Stimulated activated CD4-positive, alpha-beta T cell treated with anti-CD3 and anti-CD28 coated beads, Interleukin-1b, Interleukin-23, amount 100 ng/mL, for 24 hours (primary cell): ENCODE results near the gene FAM120C.
A peak's percentile ranks its signal among the peaks of the same experiment; 100 is the strongest.

ENCODE experiments used
- DNase-seq, 4 experiments: peaks; one replicate each; pipeline ENCODE4 v3.0.0-alpha.2; 2020; ENCODE audit warnings: low read depth in 4 of 4, low spot score in 1 of 4

Gene FAM120C

GRCh38 chrX:54182864-54183613 lies at the start of gene FAM120C:
TSS of gene FAM120C (minus strand) at chrX:54183254. CDS start at chrX:54183198, 56 bp downstream.
- peak in 3 of 4 experiments; percentile 38 to 56 (median 50) for DNase-seq

DNA sequence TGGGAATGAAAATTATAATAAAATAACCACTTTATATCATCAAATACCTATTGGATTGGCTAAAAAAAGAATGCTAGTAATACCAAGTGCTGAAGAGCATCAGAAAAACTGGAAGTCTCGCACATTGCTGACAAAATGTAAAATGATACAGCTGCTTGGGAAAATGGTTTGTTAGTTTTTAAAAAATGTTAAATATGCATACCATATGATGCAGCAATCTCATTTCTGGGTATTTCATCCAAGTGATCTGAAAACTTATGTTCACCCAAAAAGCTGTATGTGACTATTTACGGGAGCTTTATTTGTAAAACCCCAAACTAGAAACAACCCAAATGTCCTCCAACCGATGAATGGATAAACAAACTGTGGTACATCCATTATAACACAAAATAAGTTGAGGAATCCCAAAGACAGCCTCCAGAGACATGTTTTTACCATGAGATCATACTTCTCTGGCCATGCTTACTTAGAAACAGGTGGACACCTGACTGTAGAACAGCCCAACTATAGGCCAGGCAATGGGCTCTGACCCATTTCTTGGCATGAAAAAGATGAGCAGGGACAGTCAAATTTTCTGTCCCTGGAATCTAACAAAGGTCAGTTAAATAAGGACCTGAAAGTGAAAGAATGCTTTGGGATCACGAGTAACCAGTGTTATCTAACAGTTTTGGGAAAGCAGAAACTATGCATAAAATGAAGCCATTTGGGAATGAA lies 47.5 kb upstream of the FAM120C start:
- no peak for DNase-seq

- no peak for DNase-seq
These were observed 40.5 kb upstream of the FAM120C start for GRCh38 chrX:54223581-54223980.

GRCh38 chrX:54213603-54214002 lies 30.5 kb upstream of the FAM120C start:
- DNase-seq: no peak

DNA sequence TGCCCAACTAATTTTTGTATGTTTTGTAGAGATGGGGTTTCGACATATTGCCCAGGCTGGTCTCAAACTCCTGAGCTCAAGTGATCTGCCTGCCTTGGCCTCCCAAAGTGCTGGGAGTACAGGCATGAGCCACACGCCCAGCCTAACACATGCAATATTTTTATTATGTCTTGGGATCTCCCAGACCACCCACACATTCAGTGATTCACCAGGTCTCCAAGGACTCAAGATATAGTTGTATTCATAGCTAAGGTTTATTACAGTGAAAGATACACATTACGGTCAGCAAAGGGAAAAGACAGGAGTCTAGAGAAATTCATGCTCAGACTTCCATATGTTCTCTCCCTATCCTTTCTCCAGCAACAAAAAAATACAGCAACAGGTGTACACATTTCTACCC lies 25.5 kb upstream of the FAM120C start:
- DNase-seq: no peak

GRCh38 chrX:54198262-54198661 lies 15.2 kb upstream of the FAM120C start:
- no peak for DNase-seq

- DNase-seq: no peak
These were observed 12.0 kb upstream of the FAM120C start for GRCh38 chrX:54194982-54195588.

DNA sequence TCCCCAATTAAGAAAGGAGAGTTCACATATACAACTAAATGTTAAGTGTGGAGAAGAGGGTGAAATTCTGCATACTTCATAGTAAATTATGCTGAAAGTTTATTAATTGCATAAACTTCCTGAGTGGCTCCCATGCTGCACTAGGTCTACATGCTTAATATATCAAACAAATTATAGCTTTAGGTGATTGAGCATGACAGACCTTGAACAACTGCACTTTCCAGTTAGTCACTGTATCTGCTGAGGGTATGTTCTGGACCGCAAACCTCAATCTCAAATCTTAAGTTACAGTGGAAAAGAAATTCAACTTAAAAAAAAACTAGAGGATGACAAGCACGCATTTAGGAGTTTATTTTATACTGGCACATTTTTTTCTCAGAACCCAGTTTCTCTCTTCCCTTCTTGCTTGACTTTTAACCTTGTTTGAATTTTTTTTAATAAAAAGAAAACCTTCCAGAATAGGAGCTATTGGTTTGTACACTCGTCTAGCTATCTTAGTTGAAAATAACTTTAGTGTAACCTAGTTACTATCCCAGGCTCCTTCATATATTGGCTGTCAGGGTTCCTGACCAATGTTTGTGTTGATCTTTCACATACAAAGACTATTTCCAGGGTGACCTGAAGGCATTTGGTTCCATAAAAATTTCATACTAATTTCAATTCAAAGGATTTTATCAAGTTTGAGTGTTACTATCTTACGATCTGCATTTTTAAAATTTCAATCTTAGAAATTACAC lies 10.2 kb upstream of the FAM120C start:
- no peak for DNase-seq

DNA sequence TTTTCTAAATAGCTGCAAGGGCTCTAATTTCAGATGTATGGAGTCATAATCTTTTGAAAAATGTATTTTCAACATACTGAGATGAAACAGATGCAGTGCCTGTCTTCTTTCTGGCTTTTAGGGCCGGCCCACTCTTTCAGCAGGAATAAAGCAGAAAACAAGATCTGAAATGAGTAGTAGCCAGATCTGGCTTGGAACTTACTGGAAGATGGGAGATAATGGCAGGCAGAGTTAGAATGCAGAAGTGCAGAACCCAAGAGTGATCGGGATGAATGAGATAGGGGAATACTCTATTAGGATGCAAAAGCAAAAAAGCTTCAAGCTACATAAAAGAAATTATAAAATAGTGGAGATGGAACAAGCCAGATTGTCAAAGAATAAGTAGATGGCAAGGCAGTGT lies 1.4 kb upstream of the FAM120C start:
- no peak for DNase-seq

- DNase-seq: peak in 3 of 4 experiments; percentile 27 to 45 (median 39)
These were observed 725 bp downstream of the FAM120C start for GRCh38 chrX:54182194-54182863.

GRCh38 chrX:54181202-54181953 lies 1.7 kb downstream of the FAM120C start:
- DNase-seq: no peak

GRCh38 chrX:54180403-54180802 lies 2.7 kb downstream of the FAM120C start:
- DNase-seq: no peak

- DNase-seq: no peak
These were observed 4.7 kb downstream of the FAM120C start for GRCh38 chrX:54178100-54178940.

DNA sequence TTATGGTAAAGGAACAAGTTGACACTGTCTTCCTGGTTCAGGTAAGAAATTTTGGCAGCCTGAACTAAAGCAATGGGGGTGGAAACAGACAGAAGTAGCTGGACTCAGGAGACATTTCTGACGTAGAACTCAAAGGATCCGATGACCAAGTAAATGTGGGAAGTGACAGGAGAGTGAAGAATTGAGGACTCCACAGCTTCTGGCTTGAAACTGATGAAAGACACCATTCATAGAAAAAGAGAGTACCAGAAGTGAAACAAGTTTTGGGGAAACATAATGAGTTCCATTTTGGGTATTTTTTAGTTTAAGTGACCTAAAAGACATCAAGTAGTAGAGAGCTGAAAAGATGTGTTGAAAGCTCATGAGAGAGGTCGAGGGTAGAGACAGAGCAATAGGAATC lies 5.7 kb downstream of the FAM120C start:
- no peak for DNase-seq

DNA sequence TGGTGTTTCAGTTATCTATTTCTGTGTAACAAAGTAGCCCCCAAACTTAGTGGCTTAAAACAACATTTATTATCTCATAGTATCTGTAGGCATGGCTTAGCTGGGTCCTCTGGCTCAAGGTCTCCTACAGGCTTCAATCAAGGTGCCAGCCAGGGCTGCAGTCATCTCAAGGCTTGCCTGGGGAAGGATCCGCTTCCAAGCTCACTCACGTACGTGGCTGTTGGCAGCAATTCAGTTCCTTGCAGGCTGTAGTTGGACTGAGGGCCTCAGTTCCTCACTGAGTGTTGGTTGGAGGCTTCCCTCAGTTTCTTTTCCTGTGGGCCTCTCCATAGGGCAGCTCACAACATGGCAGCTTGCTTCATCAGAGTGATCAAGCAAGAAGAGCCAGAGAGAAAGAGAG lies 9.3 kb downstream of the FAM120C start:
- no peak for DNase-seq

GRCh38 chrX:54172455-54172854 lies 10.6 kb downstream of the FAM120C start:
- no peak for DNase-seq

DNA sequence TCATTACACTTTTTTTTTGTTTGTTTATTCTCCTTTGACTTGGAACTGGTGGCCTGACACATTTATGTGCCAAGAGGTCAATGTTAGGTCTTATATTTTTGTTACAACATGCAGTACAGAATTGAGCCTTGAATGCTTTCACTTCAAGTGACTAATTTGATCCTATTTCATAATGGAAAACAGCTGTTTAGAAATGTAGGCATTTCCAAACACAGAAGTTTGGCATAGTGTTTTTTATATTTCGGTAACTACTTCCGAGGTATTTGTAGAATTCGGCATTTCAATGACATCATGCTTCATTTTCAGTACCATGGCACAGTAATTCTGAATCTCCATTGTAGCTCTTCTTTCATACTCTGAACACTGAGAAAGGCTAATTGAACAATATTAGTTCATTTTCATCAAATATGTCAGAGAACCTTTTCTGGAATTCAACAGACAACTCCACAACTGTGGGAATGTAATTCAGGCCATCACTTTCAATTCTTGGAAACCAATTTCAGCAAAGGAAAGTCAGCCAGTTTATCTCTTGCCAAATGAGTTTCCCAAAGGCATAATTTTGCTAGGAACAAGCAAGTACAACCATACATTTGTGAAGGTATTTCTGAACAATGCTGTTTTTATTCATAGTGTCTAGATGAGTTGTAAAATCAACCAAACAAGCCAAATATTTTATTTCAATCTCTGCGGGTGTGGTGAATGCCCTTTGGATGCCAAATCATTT lies 11.4 kb downstream of the FAM120C start:
- DNase-seq: no peak

- no peak for DNase-seq
These were observed 12.0 kb downstream of the FAM120C start for GRCh38 chrX:54171091-54171490.

GRCh38 chrX:54166915-54167314 lies 16.1 kb downstream of the FAM120C start:
- DNase-seq: no peak
